GM21737 (cell line): ENCODE measurements around the gene SEC16B.

Source experiments
- ATAC-seq: cut with Tn5 transposase; IDR thresholded peaks from one replicate; pipeline ENCODE4 v1.9.1; 2021; ENCODE audit warnings: mild to moderate bottlenecking, moderate library complexity; ENCODE audit not compliant: unreplicated experiment

The SEC16B gene

DNA sequence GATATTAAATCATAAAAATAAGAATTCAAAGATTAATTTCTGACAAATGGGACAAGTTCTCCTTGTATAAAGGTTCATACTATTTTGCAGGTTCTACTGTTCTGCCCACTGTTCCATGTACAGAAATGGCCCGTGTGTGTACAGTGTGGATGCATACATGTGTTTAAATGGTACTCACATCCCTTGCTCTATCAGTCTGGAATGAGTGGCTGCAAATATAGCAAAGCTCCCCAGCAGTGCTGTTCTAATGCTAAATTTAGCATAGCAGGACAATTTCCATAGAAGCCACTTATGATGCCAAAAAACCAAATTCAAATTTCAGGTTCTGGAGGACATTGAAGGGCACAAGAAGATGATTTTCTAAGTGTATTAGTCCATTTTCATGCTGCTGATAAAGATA, 9.4 kb upstream of the SEC16B start:
- no peak for ATAC-seq

- no peak for ATAC-seq
These were observed 8.7 kb upstream of the SEC16B start for GRCh38 chr1:177978530-177978929.

DNA sequence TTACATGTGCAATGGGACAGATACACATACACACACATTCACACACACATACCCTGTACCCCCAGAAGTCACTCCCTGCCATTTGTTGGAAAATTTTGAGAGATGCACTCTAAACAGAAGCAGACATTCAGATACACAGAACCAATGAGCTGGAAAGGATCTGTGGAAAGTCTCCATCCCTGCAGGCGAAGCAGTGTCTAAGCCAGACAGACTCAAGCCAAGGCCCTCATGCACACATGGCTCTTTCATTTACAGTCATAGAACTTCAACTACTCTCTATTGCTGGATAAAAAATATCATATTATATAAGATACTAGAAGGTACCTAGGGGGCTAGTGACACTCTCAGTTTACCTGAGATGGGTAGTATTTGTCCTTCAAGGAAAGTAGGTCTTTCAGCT, 7.3 kb upstream of the SEC16B start:
- no peak for ATAC-seq

- no peak for ATAC-seq
These were observed 6.7 kb upstream of the SEC16B start for GRCh38 chr1:177976596-177976995.

DNA sequence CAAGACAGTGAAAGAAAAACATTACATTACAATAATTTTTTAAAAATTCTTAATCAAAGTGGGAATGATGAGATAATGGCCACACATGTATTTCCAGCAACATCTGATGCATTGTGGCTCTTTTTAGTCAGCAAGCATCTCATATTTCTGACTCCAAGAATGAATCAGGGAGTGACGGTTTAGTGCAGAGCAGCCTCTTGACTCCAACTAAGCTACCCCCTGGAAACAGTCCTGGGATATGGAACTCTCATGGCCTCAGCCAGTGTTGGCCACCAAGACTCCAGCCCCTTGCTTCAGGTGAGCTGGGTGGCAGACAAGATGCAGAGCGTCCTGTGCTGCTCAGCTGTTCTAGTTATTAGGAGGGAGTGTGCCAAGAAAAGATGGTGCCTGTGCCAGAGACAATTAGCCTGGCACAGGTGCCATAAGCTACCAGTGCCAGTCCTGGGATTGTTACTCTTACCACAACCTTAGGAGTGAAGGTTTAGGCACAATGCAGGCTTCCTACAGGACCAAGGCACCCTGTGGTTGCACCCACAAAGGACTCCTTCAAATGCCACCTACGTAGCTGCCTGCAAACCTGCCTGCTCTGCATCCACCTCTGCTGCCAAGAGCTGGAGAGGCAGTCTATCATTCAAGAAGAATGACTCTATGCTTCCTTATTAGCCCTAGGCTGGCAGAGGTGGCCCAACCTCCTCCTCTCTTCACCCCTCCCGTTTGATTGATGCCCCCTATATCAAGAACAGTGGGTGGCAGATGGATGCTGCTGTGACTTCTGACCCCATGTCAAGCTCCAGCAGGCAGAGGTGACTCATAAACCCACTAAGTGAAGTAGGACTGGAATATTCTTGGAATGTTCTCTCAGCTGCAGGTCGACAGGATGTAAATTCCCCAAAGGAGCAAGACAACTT, 6.0 kb upstream of the SEC16B start:
- ATAC-seq, result no peak

DNA sequence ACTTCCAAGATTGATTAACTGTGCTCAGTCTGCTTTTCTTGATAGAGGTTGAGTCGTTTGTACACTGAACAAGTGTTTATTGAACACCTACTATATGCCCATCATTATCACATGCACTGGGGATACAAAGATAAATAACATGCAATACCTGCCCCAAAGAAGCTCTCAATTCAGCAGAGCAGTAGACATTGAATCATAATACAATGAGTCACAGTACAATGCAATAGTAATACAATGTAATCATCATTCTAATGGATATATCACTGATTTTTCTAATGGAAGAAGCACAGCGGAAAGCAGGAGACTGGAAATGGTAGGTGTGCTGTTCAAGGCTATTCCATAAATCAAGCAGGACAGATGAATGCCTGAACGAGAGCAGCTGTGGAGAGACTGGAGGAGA, 3.7 kb upstream of the SEC16B start:
- ATAC-seq, result no peak

DNA sequence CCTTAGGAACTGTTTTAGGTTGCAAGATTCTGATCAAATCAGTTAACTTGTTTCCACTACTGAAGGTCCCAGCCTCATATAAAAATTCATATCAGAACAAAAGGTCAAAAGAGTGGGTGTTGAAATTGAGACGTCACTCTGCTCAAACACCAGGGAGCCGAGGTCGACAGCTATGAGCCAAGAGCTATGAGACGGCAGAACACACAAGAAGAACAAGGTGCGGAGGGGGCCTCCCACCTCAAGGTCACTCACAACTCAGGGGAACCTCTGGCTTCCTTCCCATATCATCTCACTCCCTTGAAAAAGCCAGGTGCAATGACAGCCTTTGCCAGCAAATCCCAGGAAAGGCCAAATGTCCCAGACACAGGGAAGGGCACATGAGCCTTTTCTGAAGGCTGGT, 749 bp downstream of the SEC16B start:
- ATAC-seq, result no peak

DNA sequence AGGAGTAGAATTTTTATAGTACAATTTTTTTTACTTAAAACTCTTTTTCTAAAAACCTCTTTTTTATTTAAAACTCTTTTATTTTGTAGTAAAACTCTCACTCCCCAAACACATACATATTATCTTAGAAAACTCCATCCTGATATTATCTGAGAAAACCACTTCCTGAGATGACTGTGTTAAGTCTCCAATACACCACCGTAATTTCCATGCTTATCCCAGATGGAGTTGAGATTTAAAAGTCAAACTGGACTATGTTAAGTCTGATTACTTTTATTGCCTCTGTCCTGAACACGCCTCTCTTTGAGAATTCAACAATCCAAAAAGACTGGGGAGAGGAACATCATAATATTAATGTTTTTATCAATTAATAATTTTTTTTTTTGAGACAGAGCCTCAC, 3.7 kb downstream of the SEC16B start:
- ATAC-seq, result no peak

DNA sequence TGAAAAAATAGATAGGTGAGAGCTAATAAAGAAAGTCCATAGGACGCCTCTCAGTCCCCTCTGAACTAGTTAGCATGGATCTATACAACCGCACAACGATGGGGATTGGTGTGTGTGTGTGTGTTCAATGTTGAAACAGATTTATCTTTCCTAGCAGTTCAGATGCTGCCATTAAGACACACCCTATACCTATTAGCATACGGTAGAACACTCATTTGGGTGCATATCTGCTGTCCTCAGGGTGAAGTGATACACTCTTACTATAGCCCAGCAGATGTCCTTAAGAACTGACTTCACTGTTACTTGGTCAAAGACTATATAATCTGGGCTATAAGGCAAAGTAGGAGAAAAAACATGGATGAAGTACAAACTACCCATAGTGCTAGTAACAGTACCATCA, 4.6 kb downstream of the SEC16B start:
- ATAC-seq, result no peak

GRCh38 chr1:177964336-177964735, 5.5 kb downstream of the SEC16B start:
- no peak for ATAC-seq

DNA sequence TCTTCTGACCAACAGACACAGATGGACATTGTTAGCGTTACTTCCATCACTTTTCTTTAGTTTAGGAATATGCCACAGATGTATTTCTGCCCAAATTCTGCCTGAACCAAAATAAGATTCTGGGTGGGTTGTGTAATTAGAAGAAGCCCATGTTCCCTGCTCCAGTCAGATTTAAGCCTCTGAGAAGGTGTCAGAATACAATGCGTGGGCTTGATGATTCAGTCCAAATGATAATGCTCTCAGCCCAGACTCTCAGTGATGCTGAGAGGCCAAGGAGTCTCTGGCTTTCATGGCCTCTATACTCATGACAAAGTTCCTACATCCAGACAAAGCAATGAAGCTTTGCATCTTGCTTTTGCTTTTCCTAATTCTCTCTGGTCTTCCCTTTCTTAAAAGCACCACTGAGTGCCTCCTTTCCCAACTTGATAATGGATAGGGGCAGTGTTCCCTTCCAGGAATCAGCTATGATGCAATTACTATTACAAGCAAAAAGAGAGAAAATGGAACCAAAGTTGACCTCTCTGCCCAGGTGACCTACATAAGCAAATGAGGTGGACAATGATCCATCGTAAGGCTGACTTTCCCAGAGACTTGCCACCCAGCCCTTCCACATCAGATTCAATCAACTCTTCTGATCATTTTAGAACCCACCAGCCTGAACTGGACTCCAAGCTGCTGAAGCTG, 8.8 kb downstream of the SEC16B start:
- no peak for ATAC-seq

GRCh38 chr1:177959811-177960515, 9.9 kb downstream of the SEC16B start:
- ATAC-seq, result no peak

GRCh38 chr1:177958092-177958491, 11.8 kb downstream of the SEC16B start:
- ATAC-seq, result no peak

DNA sequence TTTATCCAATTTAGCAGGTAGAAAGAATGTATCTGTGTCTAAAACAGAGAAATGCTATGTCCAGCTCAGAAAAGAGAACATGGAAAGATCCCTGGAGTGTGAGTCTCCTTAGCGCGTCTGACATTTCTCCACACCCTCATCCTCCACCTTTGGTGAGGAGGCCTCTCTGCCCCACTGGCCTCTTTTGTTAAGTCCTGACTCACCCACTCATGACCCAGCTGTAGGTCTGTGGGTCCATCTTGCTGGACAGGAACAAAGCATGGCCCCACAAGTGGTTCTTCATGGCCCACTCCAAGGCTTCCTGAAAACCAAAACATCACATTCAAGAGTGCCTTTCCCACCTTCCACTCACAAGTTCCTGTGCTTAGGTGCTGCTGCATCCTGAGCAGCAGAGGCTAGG, 15.8 kb downstream of the SEC16B start:
- no peak for ATAC-seq

DNA sequence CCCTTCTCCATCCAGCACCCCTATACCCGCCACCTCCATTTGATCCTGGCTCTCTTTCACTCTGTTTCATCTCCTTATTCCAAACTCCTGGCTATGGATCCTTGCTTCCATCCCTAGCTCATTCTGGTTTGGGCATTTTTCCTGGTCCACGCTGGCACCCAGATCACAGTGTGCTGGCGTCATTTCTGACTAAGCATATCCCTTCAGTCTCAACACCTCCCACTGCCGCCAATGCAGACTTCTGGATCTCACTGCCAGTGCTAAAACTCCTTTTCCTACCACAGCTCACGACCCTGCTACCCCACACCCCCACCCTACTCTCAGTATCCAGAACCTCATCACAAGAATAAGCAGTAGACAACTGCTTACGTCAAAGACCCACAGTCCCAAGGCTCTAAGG, 16.3 kb downstream of the SEC16B start:
- no peak for ATAC-seq

- ATAC-seq, result no peak
These were observed 17.2 kb downstream of the SEC16B start for GRCh38 chr1:177952691-177953090.

GRCh38 chr1:177952249-177952648, 17.6 kb downstream of the SEC16B start:
- ATAC-seq, result no peak

- no peak for ATAC-seq
These were observed 19.4 kb downstream of the SEC16B start for GRCh38 chr1:177950506-177950905.

DNA sequence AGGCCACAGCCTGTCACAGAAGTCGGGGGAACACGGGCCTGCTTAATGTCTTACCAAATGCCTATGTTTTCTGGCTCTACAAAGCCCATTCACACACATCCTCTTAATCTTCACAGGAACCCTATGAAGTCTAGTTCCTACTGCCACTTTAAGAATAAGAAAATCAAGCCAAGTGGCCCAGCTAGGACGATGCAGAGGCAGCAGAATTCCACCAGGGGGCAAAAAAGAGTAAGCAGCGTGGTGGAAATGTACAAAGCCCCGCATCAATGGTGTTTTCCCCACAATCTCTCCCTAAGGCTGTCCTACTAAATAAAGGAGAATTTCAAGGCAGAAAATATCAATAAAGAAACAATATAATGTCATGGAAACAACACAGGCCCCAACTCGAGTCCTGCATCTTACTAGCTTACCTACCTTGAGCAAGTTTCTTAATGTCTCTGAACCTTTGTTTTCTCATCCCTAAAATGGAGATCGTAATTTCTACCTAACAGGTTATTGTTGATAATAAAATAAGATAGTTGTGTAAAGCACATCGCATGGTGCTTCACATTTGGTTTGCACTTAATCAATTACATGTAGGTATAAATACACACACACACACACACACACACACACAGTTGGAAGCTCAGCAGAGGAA, 21.4 kb downstream of the SEC16B start:
- no peak for ATAC-seq

DNA sequence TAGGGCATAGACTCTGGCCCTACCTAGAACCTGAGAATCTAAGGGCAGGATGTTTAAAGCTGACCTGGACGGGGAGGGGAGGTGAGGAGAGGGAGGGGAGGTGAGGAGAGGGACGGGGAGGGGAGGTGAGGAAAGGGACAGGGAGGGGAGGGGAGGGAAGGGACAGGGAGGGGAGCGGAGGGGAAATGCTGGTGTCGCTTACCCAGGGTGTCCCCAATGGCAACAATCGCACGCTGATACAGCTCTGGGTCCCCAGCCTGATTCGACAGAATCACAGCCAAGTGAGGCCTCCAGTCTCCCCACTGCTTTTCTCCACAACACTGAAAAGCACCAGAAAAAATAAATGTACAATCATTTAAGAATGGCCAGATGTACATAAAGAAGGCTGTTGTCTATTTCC, 22.2 kb downstream of the SEC16B start:
- no peak for ATAC-seq

DNA sequence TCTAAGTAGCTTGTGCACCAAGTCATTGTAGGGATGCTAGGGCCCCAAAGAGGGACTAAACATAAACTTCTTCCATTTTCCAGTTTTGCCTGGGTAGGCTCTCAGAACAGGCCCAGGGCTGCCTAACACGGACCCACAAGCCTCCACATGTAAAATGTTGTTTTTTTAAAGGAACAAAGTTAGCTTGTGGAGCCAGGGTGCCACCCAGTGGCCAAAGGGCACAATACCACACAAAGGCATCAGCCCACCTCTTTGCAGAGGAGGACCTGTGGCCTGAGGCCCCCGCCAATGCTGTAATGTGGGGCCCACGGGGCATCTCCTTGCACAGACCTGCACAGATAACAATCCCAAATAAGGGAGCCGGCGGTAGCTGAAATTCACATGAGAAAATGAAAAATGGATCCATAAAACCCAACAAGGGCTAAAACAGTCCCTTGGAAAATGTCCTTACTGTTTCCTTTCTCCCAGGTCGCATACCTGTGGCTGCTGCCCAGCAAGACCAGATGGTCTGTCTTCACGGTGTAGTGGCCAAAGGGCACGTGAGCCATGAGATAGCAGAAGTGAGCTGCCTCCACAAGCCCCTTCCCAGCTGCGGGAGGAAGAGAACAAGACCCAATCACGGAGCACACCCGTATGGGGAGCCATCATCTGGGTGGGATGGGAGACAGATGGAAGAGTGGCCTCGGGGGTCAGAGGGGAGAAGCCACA, 23.8 kb downstream of the SEC16B start:
- no peak for ATAC-seq
